ENCODE measurements around the gene TES. TPM values are rescaled to one million over a fixed set of nuclear protein-coding genes. Genes with fewer than 3 reads are reported as not detected.

TES gene
- total and polyA plus RNA-seq, 2 of the 13 experiments (the other 11 are each of a cell fraction or from before 2014, with no cell fraction given): 21.6 to 23.0 TPM

DNA sequence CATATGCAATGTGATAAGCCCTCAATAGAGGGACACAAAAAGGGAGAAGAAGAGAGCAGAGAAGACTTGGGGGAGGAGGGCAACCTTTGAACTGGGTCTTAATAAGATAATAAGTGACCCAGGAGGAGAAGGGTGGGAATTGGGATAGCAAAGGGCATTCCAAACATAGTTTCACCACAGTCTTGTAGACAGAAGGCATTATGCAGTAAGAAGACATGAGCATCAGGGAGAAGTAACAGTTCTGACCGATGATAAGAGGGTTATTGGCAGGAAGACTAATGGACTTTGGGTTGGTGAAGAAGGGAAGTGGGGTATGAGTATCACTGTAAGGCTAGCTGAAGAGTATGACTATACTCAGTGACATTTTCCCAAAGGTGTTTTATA, 63.6 kb downstream of the TES start:
- H3K4me2 ChIP-seq (ENCODE audit: low read depth, low read length): no peak overlapping the region
- FAIRE-seq: no peak
- ATAC-seq: no peak
- no TSS peak for BruUV-seq (replicated peaks)
- no peaks in the 10 kb centered on the region for H3K9me3 ChIP-seq (ENCODE audit: low read length)
- no peaks in the 10 kb centered on the region for H3K4me1 ChIP-seq (ENCODE audit: insufficient read depth, low read length)
- 0% methylated on average over 1 of the region's 1 CpG for WGBS (ENCODE audit: low lambda C conversion rate)
- intact Hi-C loops (cut with micrococcal nuclease; ENCODE audit: unreplicated experiment) (no loop called here), in situ Hi-C loops (cut with HindIII; ENCODE audit: extremely low pct_ligation_motif_present, low pct_unique_long_range_greater_than_20kb) (no loop called here)
- no peak for DNase-seq (ENCODE audit: low spot score)
- no peaks in the 10 kb centered on the region for H3K36me3 ChIP-seq (replicated peaks in 1 of 2; ENCODE audit: control insufficient read depth in 1 of 2, insufficient read depth in 2 of 2, low read length in 2 of 2)
- TF ChIP-seq FOXJ3 (CRISPR knock-in tag; IDR thresholded peaks at IDR 0.05; ENCODE audit: borderline replicate concordance) (no peak), ZNF782 (CRISPR knock-in tag; IDR thresholded peaks at IDR 0.05; ENCODE audit: borderline replicate concordance) (no peak), MED13 (CRISPR knock-in tag; IDR thresholded peaks at IDR 0.05) (no peak)
- TF ChIP-seq, protein P1, sequence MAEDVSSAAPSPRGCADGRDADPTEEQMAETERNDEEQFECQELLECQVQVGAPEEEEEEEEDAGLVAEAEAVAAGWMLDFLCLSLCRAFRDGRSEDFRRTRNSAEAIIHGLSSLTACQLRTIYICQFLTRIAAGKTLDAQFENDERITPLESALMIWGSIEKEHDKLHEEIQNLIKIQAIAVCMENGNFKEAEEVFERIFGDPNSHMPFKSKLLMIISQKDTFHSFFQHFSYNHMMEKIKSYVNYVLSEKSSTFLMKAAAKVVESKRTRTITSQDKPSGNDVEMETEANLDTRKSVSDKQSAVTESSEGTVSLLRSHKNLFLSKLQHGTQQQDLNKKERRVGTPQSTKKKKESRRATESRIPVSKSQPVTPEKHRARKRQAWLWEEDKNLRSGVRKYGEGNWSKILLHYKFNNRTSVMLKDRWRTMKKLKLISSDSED (CRISPR knock-in tag; IDR thresholded peaks at IDR 0.05): no peak
- CTCF ChIA-PET (ENCODE audit: low intra/inter-chr PET ratio, low total read pairs): no interaction called here
- H3K4me3 ChIP-seq (replicated peaks in 1 of 3; ENCODE audit: insufficient read depth in 1 of 3, low read depth in 2 of 3, low read length in 3 of 3): no peak overlapping the region
- no peak overlapping the region for H3K27ac ChIP-seq (ENCODE audit: extremely low read length, insufficient read depth, low read length)
- no peaks in the 10 kb centered on the region for H4K20me1 ChIP-seq (ENCODE audit: insufficient read depth, low read length)
- no peaks in the 10 kb centered on the region for H3K79me2 ChIP-seq (ENCODE audit: insufficient read depth, low read length)
- H3K9ac ChIP-seq (ENCODE audit: insufficient read depth, low read depth, low read length): no peak overlapping the region
- H3K27me3 ChIP-seq (ENCODE audit: control insufficient read depth in 1 of 2, insufficient read depth in 2 of 2, low read length in 2 of 2): no peaks in the 10 kb centered on the region
- no peak overlapping the region for H2AFZ ChIP-seq (ENCODE audit: low read length)
- POLR2A ChIA-PET: no interaction called here

DNA sequence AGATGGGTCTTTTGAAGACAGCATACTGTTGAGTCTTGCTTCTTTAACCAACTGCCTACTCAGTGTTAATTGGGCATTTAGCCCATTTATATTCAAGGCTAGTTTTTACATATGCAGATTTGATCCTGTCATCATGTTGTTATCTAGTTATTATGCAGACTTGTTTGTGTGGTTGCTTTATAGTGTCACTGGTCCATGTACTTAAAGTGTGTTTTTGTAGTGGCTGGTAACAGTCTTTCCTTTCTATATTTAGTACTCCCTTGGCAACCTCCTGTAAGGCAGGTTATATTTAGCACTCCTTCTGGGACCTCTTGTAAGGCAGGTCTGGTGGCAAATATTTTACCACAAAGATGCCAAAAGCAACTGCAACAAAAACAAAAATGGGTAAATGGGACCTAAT, 66.7 kb downstream of the TES start:
- FAIRE-seq (no peak), ATAC-seq (no peak), DNase-seq (ENCODE audit: low spot score) (no peak)
- BruUV-seq (replicated peaks): no TSS peak
- H3K27me3 ChIP-seq (ENCODE audit: control insufficient read depth in 1 of 2, insufficient read depth in 2 of 2, low read length in 2 of 2): no peaks in the 10 kb centered on the region
- CTCF ChIA-PET (ENCODE audit: low intra/inter-chr PET ratio, low total read pairs): no interaction called here
- H3K27ac ChIP-seq (ENCODE audit: extremely low read length, insufficient read depth, low read length): no peak overlapping the region
- no peaks in the 10 kb centered on the region for H4K20me1 ChIP-seq (ENCODE audit: insufficient read depth, low read length)
- no peaks in the 10 kb centered on the region for H3K4me1 ChIP-seq (ENCODE audit: insufficient read depth, low read length)
- TF ChIP-seq HDAC1 (CRISPR knock-in tag; IDR thresholded peaks at IDR 0.05) (no peak), JUN (CRISPR knock-in tag; IDR thresholded peaks at IDR 0.05) (no peak), ZNF563 (CRISPR knock-in tag; IDR thresholded peaks at IDR 0.05) (no peak), ZNF660 (CRISPR knock-in tag; IDR thresholded peaks at IDR 0.05; ENCODE audit: borderline replicate concordance, low read depth) (no peak), GABPA (IDR thresholded peaks at IDR 0.05; ENCODE audit: low read depth, low read length) (no peak), GABPA (CRISPR knock-in tag; IDR thresholded peaks at IDR 0.05; ENCODE audit: low read depth) (no peak), NR2F6 (IDR thresholded peaks at IDR 0.05) (no peak), NR2F6 (CRISPR knock-in tag; IDR thresholded peaks at IDR 0.05) (no peak)
- TF ChIP-seq, protein P2, sequence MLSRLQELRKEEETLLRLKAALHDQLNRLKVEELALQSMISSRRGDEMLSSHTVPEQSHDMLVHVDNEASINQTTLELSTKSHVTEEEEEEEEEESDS (CRISPR knock-in tag; IDR thresholded peaks at IDR 0.05; ENCODE audit: borderline replicate concordance): no peak
- TF ChIP-seq, protein P3, sequence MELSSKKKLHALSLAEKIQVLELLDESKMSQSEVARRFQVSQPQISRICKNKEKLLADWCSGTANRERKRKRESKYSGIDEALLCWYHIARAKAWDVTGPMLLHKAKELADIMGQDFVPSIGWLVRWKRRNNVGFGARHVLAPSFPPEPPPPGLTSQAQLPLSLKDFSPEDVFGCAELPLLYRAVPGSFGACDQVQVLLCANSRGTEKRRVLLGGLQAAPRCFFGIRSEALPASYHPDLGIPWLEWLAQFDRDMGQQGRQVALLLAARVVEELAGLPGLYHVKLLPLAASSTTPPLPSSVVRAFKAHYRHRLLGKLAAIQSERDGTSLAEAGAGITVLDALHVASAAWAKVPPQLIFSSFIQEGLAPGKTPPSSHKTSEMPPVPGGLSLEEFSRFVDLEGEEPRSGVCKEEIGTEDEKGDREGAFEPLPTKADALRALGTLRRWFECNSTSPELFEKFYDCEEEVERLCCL (CRISPR knock-in tag; IDR thresholded peaks at IDR 0.05; ENCODE audit: borderline replicate concordance): no peak
- intact Hi-C loops (cut with micrococcal nuclease; ENCODE audit: unreplicated experiment) (no loop called here), in situ Hi-C loops (cut with HindIII; ENCODE audit: extremely low pct_ligation_motif_present, low pct_unique_long_range_greater_than_20kb) (no loop called here)
- H3K9me3 ChIP-seq (ENCODE audit: low read length): no peaks in the 10 kb centered on the region
- no peak overlapping the region for H2AFZ ChIP-seq (ENCODE audit: low read length)
- H3K4me2 ChIP-seq (ENCODE audit: low read depth, low read length): no peak overlapping the region
- H3K9ac ChIP-seq (ENCODE audit: insufficient read depth, low read depth, low read length): no peak overlapping the region
- POLR2A ChIA-PET: no interaction called here
- no peaks in the 10 kb centered on the region for H3K79me2 ChIP-seq (ENCODE audit: insufficient read depth, low read length)
- no peak overlapping the region for H3K4me3 ChIP-seq (replicated peaks in 1 of 3; ENCODE audit: insufficient read depth in 1 of 3, low read depth in 2 of 3, low read length in 3 of 3)
- no peaks in the 10 kb centered on the region for H3K36me3 ChIP-seq (replicated peaks in 1 of 2; ENCODE audit: control insufficient read depth in 1 of 2, insufficient read depth in 2 of 2, low read length in 2 of 2)

All from HepG2 (cell line).